DND-41 (cell line): ENCODE results near the gene NDRG3.
A peak's percentile ranks its signal among the peaks of the same experiment; 100 is the strongest.

Source experiments
- ATAC-seq: fragments of 200-7000 bp; cut with Tn5 transposase; 3 replicates; pipeline ENCODE4 v1.9.1; 2021; ENCODE audit warnings: low read depth; ENCODE audit not compliant: insufficient read depth
- DNase-seq: peaks from one replicate; pipeline ENCODE4 v3.0.0-alpha.2; 2020
- H2AFZ ChIP-seq: 2 replicates; pipeline ENCODE4 v1.6.0; 2012; ENCODE audit warnings: low read depth, low read length
- H3K27ac ChIP-seq: 2 replicates; pipeline ENCODE4 v1.5.1; 2012; ENCODE audit warnings: low read length, inconsistent platforms
- H3K27me3 ChIP-seq: fragments of 200-600 bp; sonication (generic); 2 replicates; pipeline ENCODE4 v1.6.0; 2012; ENCODE audit warnings: low read length, mild to moderate bottlenecking, inconsistent platforms; ENCODE audit not compliant: insufficient read depth, poor library complexity
- H3K36me3 ChIP-seq: 2 replicates; pipeline ENCODE4 v1.5.1; 2012; ENCODE audit warnings: low read length, inconsistent platforms; ENCODE audit not compliant: insufficient read depth
- H3K4me1 ChIP-seq: 2 replicates; pipeline ENCODE4 v1.5.1; 2012; ENCODE audit warnings: mild to moderate bottlenecking, low read length; ENCODE audit not compliant: insufficient read depth
- H3K4me2 ChIP-seq: 2 replicates; pipeline ENCODE4 v1.6.0; 2012; ENCODE audit warnings: mild to moderate bottlenecking, moderate library complexity, low read length, inconsistent platforms; ENCODE audit not compliant: insufficient read depth
- H3K4me3 ChIP-seq, 2 experiments: fragments of 200-600 bp in 1 of 2; shearing (Covaris generic) in 1 of 2; 2 replicates each; pipeline ENCODE4 v1.5.1; 2012 to 2016; ENCODE audit warnings: inconsistent platforms in 2 of 2, low read length in 2 of 2, mild to moderate bottlenecking in 2 of 2, low read depth in 1 of 2, moderate library complexity in 1 of 2
- H3K79me2 ChIP-seq: 2 replicates; pipeline ENCODE4 v1.6.0; 2012; ENCODE audit warnings: low read length, inconsistent platforms; ENCODE audit not compliant: insufficient read depth
- H3K9ac ChIP-seq: 2 replicates; pipeline ENCODE4 v1.6.0; 2012; ENCODE audit warnings: low read depth, mild to moderate bottlenecking, inconsistent platforms, low read length, moderate library complexity
- H3K9me3 ChIP-seq: 2 replicates; pipeline ENCODE4 v1.5.1; 2012; ENCODE audit warnings: low read length, moderate library complexity, mild to moderate bottlenecking, inconsistent platforms; ENCODE audit not compliant: insufficient read depth, severe bottlenecking
- H4K20me1 ChIP-seq: 2 replicates; pipeline ENCODE4 v1.6.0; 2012; ENCODE audit warnings: low read length; ENCODE audit not compliant: insufficient read depth
- CTCF ChIP-seq: IDR thresholded peaks from 2 replicates; pipeline ENCODE4 v1.5.1; 2012; ENCODE audit warnings: borderline replicate concordance, low read length, moderate library complexity, mild to moderate bottlenecking; ENCODE audit not compliant: poor library complexity, severe bottlenecking; ENCODE audit errors: extremely low read depth
- EZH2 ChIP-seq: IDR thresholded peaks from 3 replicates; pipeline ENCODE4 v1.6.1; 2012; ENCODE audit warnings: borderline replicate concordance, low read depth, mild to moderate bottlenecking, moderate library complexity, low read length, inconsistent platforms; ENCODE audit not compliant: severe bottlenecking

The NDRG3 gene

GRCh38 chr20:36732456-36732855, 13.4 kb downstream of the NDRG3 start:
- H3K27me3 ChIP-seq = no peaks in the 10 kb centered on the region
- H3K9ac ChIP-seq = no peak overlapping the region
- H3K27ac ChIP-seq = peak overlapping the region; percentile 39
- no peak overlapping the region for H3K4me3 ChIP-seq
- ATAC-seq (no peak), DNase-seq (no peak)
- no peaks in the 10 kb centered on the region for H3K36me3 ChIP-seq
- no peak overlapping the region for H2AFZ ChIP-seq
- H3K79me2 ChIP-seq = peaks cover 60% of the 10 kb centered on the region
- no peaks in the 10 kb centered on the region for H3K9me3 ChIP-seq
- 0 out of 2 replicates have a peak, but pooled peaks cover 8% of the 10 kb centered on the region for H4K20me1 ChIP-seq
- TF ChIP-seq EZH2 (no peak), CTCF (no peak)
- H3K4me2 ChIP-seq = no peak overlapping the region
- peaks cover 23% of the 10 kb centered on the region for H3K4me1 ChIP-seq

- TF ChIP-seq EZH2 (no peak), CTCF (peak; percentile 55)
- Histone ChIP-seq H3K27me3 (no peaks in the 10 kb centered on the region), H3K27ac (no peak overlapping the region), H3K4me1 (peaks cover 16% of the 10 kb centered on the region), H3K9ac (no peak overlapping the region), H3K4me2 (no peak overlapping the region), H3K9me3 (no peaks in the 10 kb centered on the region), H3K4me3 (no peak overlapping the region), H2AFZ (no peak overlapping the region), H3K36me3 (no peaks in the 10 kb centered on the region), H3K79me2 (peaks cover 40% of the 10 kb centered on the region), H4K20me1 (peaks cover 6% of the 10 kb centered on the region; the same call in 1 of the 2 replicates)
- DNase-seq (no peak), ATAC-seq (peak; percentile 48; the same call in 2 of the 3 replicates)
Observed at GRCh38 chr20:36728986-36729385, 16.9 kb downstream of the NDRG3 start.

- ATAC-seq = no peak
- Histone ChIP-seq H4K20me1 (peaks cover 6% of the 10 kb centered on the region; the same call in 1 of the 2 replicates), H3K4me1 (no peaks in the 10 kb centered on the region)
Observed at GRCh38 chr20:36726168-36726567, 19.7 kb downstream of the NDRG3 start.

More at GRCh38 chr20:36726168-36726567, 19.7 kb downstream of the NDRG3 start:
- H3K36me3 ChIP-seq = no peaks in the 10 kb centered on the region
- H3K4me2 ChIP-seq = no peak overlapping the region
- H3K9ac ChIP-seq = no peak overlapping the region
- H3K4me3 ChIP-seq = no peak overlapping the region
- H3K79me2 ChIP-seq = peaks cover 36% of the 10 kb centered on the region
- H3K27ac ChIP-seq = no peak overlapping the region
- H3K27me3 ChIP-seq = no peaks in the 10 kb centered on the region
- no peak for DNase-seq
- no peak overlapping the region for H2AFZ ChIP-seq
- TF ChIP-seq CTCF = no peak
- no peak for TF ChIP-seq EZH2
- no peaks in the 10 kb centered on the region for H3K9me3 ChIP-seq
